ENCODE results near the gene PPT2. TPM values are rescaled to one million over a fixed set of nuclear protein-coding genes. Genes with fewer than 3 reads are reported as not detected.
"Not testable (repeated sequence)": the region's sequence is repeated elsewhere in the genome, so short reads cannot be mapped to it uniquely, and the experiment has no call there.

PPT2 gene
- total RNA-seq, 1 donor from 2014 or later = 10.7 TPM

- intact Hi-C loops (cut with micrococcal nuclease) = loop anchor here (10.0 kb wide), 1 partner anchor 152 kb away; the partner anchor contains the start of gene DXO
These were observed 27.1 kb upstream of the PPT2 start for GRCh38 chr6:32126880-32127279.

- intact Hi-C loops (cut with micrococcal nuclease) = loop anchor here (10.0 kb wide), 1 partner anchor 153 kb away; the partner anchor contains the start of gene DXO
These were observed 26.6 kb upstream of the PPT2 start for GRCh38 chr6:32127409-32127716.

GRCh38 chr6:32127717-32128592 is 26.0 kb upstream of the PPT2 start, which contains the start of gene ATF6B:
Gene ATF6B (minus strand): TSS chr6:32128246. CDS start chr6:32128207, 39 bp downstream.
- intact Hi-C loops (cut with micrococcal nuclease) = loop anchor here (1.0 to 10.0 kb wide), 4 partner anchors 62 to 391 kb away; partner anchors contain the start of genes CLIC1, DXO, NEU1 and PBX2

- intact Hi-C loops (cut with micrococcal nuclease) = loop anchor here (1.0 to 10.0 kb wide), 4 partner anchors 61 to 392 kb away; partner anchors contain the start of genes CLIC1, DXO, NEU1 and PBX2
These were observed 25.1 kb upstream of the PPT2 start for GRCh38 chr6:32128751-32129296.

GRCh38 chr6:32129297-32130088 is 24.4 kb upstream of the PPT2 start:
- intact Hi-C loops (cut with micrococcal nuclease) = loop anchor here (1.0 to 10.0 kb wide), 7 partner anchors 25 to 587 kb away; partner anchors contain the start of genes AGPAT1, CLIC1, DDX39B and DXO

GRCh38 chr6:32131439-32131948 is 22.4 kb upstream of the PPT2 start:
- intact Hi-C loops (cut with micrococcal nuclease) = loop anchor here (5.0 kb wide), 1 partner anchor 589 kb away; the partner anchor contains the start of gene DDX39B

- intact Hi-C loops (cut with micrococcal nuclease) = loop anchor here (5.0 kb wide), 1 partner anchor 590 kb away; the partner anchor contains the start of gene DDX39B
These were observed 21.8 kb upstream of the PPT2 start for GRCh38 chr6:32132110-32132509.

- intact Hi-C loops (cut with micrococcal nuclease) = loop anchor here (5.0 kb wide), 1 partner anchor 591 kb away; the partner anchor contains the start of gene DDX39B
These were observed 20.2 kb upstream of the PPT2 start for GRCh38 chr6:32133786-32134185.

GRCh38 chr6:32137454-32137853 is 16.5 kb upstream of the PPT2 start:
- intact Hi-C loops (cut with micrococcal nuclease) = no loop called here

- intact Hi-C loops (cut with micrococcal nuclease) = no loop called here
These were observed 14.4 kb upstream of the PPT2 start for GRCh38 chr6:32139590-32139989.

- intact Hi-C loops (cut with micrococcal nuclease) = no loop called here
These were observed 13.4 kb upstream of the PPT2 start for GRCh38 chr6:32140420-32141046.

- intact Hi-C loops (cut with micrococcal nuclease) = not testable (repeated sequence)
These were observed 9.7 kb upstream of the PPT2 start for GRCh38 chr6:32144238-32144637.

GRCh38 chr6:32146287-32146686 is 7.7 kb upstream of the PPT2 start:
- intact Hi-C loops (cut with micrococcal nuclease) = no loop called here

GRCh38 chr6:32146687-32147086 is 7.3 kb upstream of the PPT2 start:
- intact Hi-C loops (cut with micrococcal nuclease) = no loop called here

GRCh38 chr6:32147401-32148132 is 6.4 kb upstream of the PPT2 start:
- intact Hi-C loops (cut with micrococcal nuclease) = no loop called here

GRCh38 chr6:32148289-32149091 is 5.5 kb upstream of the PPT2 start:
- intact Hi-C loops (cut with micrococcal nuclease) = no loop called here

- intact Hi-C loops (cut with micrococcal nuclease) = no loop called here
These were observed 4.7 kb upstream of the PPT2 start for GRCh38 chr6:32149092-32149755.

Data from T-helper 2 cell treated with Interferon-gamma antibody and Interleukin-4, amounts not matched to agents 100 ng/mL and 5 ng/mL, for 36 hours (primary cell).